Thyroid gland (tissue), 4 donors: ENCODE results near the gene SLC22A14. TPM values are rescaled to one million over a fixed set of nuclear protein-coding genes. Genes with fewer than 3 reads are reported as not detected.

Experiments
- DNase-seq, 2 donors: peaks; one replicate each; pipeline ENCODE4 v3.0.0-alpha.2; 2019
- H3K27ac ChIP-seq, 3 donors: fragments of 200-600 bp; sonication (generic); 1 replicate in 2 of 3; 2 replicates in 1 of 3; pipeline ENCODE4 v1.5.1; 2016 to 2019; ENCODE audit warnings: mild to moderate bottlenecking in 1 of 3, moderate library complexity in 1 of 3
- H3K27me3 ChIP-seq: fragments of 200-600 bp; sonication (generic); one replicate; pipeline ENCODE4 v1.5.1; 2019
- H3K36me3 ChIP-seq, 2 donors: fragments of 200-600 bp; sonication (generic); one replicate each; pipeline ENCODE4 v1.5.1; 2016 to 2019
- H3K4me1 ChIP-seq, 2 donors: fragments of 200-600 bp; sonication (generic); one replicate each; pipeline ENCODE4 v1.5.1; 2017 to 2019
- H3K4me3 ChIP-seq, 3 donors: fragments of 200-600 bp; sonication (generic); replicated peaks in 1 of 3; 1 replicate in 2 of 3; 2 replicates in 1 of 3; pipeline ENCODE4 v1.5.1; 2016; ENCODE audit warnings: mild to moderate bottlenecking in 1 of 3
- H3K9me3 ChIP-seq: fragments of 200-600 bp; sonication (generic); one replicate; pipeline ENCODE4 v1.5.1; 2017
- POLR2A ChIP-seq, 2 donors: fragments of 450-650 bp; IDR thresholded peaks; one replicate each; pipeline ENCODE4 v1.6.1; 2017; ENCODE audit warnings: antibody characterized with exemption in 2 of 2, mild to moderate bottlenecking in 2 of 2, moderate library complexity in 1 of 2
- WGBS, 2 donors: methylation state at CpG; one replicate each; pipeline ENCODE4 v1.1.5; 2017; 5-methylcytosine and 5-hydroxymethylcytosine counted together
- intact Hi-C: fragments of 100-400 bp; cut with DNase I; formaldehyde crosslinking; loops from one replicate; pipeline ENCODE4 v1.15.1; 2023
- total RNA-seq, 4 donors: library from RNA; depleted of rRNA; stranded (reverse); fragments of >200 nt; gene quantifications; one replicate each; pipeline ENCODE4 v1.2.3, GENCODE V29; 2016
- TF ChIP-seq, protein P1 (sequence below), 6 experiments: fragments of 200-600 bp in 3 of 6; fragments of 450-650 bp in 3 of 6; sonication (generic) in 3 of 6; IDR thresholded peaks; one replicate each; pipeline ENCODE4 v1.5.1; 2016 to 2019; ENCODE audit warnings: antibody characterized with exemption in 6 of 6, mild to moderate bottlenecking in 2 of 6, inconsistent platforms in 1 of 6, moderate library complexity in 1 of 6

Gene SLC22A14
- total RNA-seq, 4 donors from 2014 or later, result not detected

DNA sequence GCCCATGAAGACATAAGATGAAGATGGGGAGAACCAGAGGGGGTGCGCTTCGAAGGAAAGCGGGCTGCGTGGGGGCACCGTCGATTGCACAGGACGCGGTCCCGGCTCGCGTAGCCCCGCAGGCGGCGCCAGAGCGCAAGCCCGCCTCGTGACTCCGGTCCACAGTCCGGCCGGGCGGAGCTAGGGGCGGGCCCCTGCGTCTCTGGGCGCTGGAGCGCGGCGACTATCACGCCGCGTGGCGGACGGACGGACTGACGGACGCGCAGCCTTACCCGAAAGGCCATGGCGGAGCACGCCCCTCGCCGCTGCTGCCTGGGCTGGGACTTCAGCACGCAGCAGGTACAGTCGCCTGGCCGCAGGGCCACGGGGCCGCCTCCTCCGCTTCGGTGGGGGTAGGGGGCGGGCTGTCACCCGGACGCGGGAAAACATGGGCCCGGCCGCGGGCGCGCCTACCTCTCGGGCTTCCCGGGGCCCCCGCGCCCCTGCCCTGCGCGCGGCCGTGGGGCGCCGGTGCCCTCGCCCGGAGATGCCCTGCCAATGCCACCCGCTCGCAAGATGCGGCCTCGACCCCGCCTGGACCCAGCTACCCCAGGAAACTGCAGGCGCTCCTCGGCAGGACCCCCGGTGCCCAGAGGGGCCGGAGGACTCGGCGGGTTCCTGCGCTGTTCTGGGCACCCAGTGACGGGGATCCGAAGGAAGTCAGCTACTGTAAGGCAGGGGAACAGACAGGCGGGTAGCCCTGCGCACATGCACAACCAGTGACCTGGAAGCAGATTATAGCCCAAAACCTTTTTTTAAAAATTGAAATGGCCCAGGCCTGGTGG is 64.7 kb downstream of the SLC22A14 start, which contains the start of gene XYLB:
XYLB (plus strand) TSS at position 199 of the 824 bp plus-strand sequence; CDS start at position 283, 84 bp downstream.
- DNase-seq, result peak; percentile 82 to 86
- Histone ChIP-seq H3K27ac (no peak within 1 kb of the TSS), H3K9me3 (no peaks in the 10 kb centered on the region), H3K27me3 (no peaks in the 10 kb centered on the region), H3K36me3 (no peaks in the 10 kb centered on the region), H3K4me3 (peak within 1 kb of the TSS; percentile 35 to 85 (median 61)), H3K4me1 (peaks cover 0 to 11% of the 10 kb centered on the region in 2 donors)
- 2 to 5% methylated on average over 21 to 30 of the region's 85 CpGs for WGBS, 2 donors
- TF ChIP-seq POLR2A (IDR thresholded peaks at IDR 0.05), result no peak
- TF ChIP-seq, protein P1, sequence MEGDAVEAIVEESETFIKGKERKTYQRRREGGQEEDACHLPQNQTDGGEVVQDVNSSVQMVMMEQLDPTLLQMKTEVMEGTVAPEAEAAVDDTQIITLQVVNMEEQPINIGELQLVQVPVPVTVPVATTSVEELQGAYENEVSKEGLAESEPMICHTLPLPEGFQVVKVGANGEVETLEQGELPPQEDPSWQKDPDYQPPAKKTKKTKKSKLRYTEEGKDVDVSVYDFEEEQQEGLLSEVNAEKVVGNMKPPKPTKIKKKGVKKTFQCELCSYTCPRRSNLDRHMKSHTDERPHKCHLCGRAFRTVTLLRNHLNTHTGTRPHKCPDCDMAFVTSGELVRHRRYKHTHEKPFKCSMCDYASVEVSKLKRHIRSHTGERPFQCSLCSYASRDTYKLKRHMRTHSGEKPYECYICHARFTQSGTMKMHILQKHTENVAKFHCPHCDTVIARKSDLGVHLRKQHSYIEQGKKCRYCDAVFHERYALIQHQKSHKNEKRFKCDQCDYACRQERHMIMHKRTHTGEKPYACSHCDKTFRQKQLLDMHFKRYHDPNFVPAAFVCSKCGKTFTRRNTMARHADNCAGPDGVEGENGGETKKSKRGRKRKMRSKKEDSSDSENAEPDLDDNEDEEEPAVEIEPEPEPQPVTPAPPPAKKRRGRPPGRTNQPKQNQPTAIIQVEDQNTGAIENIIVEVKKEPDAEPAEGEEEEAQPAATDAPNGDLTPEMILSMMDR (IDR thresholded peaks at IDR 0.05), result peak; percentile 38 to 96 (median 77)
- intact Hi-C loops, result loop anchor here (10.0 kb wide), 1 partner anchor 212 kb away; the partner anchor contains the start of genes ACAA1 and MYD88

DNA sequence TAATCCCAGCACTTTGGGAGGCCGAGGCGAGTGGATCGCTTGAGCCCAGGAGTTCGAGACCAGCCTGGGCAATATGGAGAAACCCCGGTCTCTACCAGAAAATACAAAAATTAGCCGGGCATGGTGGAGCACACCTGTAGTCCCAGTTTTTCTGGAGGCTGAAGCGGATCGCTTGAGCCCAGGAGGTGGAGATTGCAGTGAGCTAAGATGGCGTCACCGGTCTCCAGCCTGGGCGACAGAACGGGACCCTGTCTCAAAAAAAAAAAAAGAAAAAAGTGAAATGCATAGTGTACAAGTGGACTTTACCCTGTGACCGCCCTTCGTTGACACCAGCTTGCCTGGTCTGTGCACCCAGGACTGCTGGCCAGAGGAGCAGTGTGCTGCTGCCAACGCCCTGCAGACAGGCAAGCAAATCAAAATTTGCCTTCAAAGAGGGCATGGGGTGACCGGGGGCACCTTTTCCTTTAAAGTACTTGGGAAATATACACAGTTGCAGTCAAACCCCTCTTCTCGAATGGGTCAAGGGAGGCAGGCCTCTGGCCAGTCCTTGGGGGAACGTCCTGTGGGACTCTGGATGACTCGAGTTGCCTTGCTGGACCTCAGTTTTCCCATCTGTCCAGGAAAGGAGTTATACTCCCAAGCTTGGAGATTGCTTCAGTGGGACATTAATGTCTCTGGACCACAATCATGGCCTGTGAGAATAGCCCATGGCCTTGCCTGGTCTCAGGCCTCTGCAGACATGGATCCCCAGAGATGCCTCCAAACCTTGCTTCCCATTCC is 65.5 kb downstream of the SLC22A14 start:
- intact Hi-C loops, result loop anchor here (10.0 kb wide), 1 partner anchor 213 kb away; the partner anchor contains the start of genes ACAA1 and MYD88
- peak overlapping the region in 1 of 3 donors; percentile 61 for H3K4me3 ChIP-seq

DNA sequence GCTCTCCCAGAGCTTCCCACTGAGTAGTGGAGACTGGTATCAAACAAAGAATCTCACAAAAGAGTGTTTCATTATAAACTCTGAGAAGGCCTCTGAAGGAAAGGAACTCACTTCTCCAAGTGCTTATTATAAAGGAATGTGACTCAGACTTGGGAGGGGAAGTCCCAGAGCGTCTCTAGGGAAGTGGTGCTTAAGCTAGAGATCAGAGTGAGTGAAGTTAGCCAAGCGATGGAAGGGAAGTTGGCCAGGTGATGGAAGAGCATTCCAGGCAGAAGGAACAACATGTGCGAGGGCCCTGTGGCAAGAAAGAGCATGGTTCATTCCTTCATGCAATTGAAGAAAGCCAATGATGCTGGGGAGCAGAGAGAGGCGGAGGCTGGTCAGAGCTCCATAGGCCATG is 66.8 kb downstream of the SLC22A14 start:
- no peak for DNase-seq
- WGBS, 2 donors, result 66 to 70% methylated on average over 4 of the region's 4 CpGs
- no peaks in the 10 kb centered on the region for H3K9me3 ChIP-seq

More for the DNA sequence above, 65.5 kb downstream of the SLC22A14 start:
- no peaks in the 10 kb centered on the region for H3K36me3 ChIP-seq
- DNase-seq, result no peak
- 87 to 88% methylated on average over 19 of the region's 19 CpGs for WGBS, 2 donors
- TF ChIP-seq POLR2A (IDR thresholded peaks at IDR 0.05), result no peak
- TF ChIP-seq, protein P1 (IDR thresholded peaks at IDR 0.05), result no peak
- H3K9me3 ChIP-seq, result no peaks in the 10 kb centered on the region
- H3K27me3 ChIP-seq, result no peaks in the 10 kb centered on the region
- no peak overlapping the region for H3K27ac ChIP-seq
- H3K4me1 ChIP-seq, result peaks cover 0 to 11% of the 10 kb centered on the region in 2 donors

DNA sequence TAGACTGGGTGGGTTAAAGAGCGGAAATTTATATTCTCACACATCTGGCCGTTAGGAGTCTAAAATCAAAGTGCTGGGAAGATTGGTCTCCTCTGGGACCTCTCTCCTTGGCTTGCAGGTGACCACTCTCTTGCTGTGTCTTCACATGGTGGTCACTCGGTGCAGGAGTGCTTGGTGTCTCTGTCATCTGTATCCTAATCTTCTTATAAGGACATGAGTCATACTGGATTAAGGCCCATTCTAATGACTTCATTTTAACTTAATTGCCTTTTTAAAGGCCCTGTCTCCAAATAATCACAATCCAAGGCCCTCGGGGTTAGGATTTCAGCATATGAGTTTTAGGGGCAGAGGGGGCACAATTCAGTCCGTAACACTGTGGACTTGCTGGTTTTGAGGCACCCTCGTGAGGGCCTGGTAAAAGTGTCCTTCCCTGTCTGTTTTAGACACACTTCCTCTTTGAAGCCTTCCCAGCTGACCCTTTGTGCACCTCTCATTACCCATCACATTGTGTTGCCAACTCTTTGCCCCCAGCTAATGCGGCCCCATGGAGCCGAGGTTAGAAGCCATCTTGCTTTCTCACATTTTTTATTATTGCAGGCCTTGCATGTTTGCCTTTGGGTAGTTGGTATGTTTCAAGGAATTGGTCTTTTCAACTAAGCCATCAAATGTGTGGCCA is 67.7 kb downstream of the SLC22A14 start:
- TF ChIP-seq, protein P1 (IDR thresholded peaks at IDR 0.05), result no peak
- no peak for TF ChIP-seq POLR2A (IDR thresholded peaks at IDR 0.05)
- Histone ChIP-seq H3K4me1 (peaks cover 0 to 11% of the 10 kb centered on the region in 2 donors), H3K27me3 (no peaks in the 10 kb centered on the region), H3K9me3 (no peaks in the 10 kb centered on the region), H3K4me3 (no peak overlapping the region), H3K36me3 (no peaks in the 10 kb centered on the region), H3K27ac (no peak overlapping the region)
- intact Hi-C loops, result loop anchor here (10.0 kb wide), 1 partner anchor 215 kb away; the partner anchor contains the start of genes ACAA1 and MYD88
- no peak for DNase-seq
- 85 to 89% methylated on average over 8 of the region's 8 CpGs for WGBS, 2 donors

More for the DNA sequence above, 66.8 kb downstream of the SLC22A14 start:
- Histone ChIP-seq H3K4me1 (peaks cover 0 to 11% of the 10 kb centered on the region in 2 donors), H3K27me3 (no peaks in the 10 kb centered on the region), H3K36me3 (no peaks in the 10 kb centered on the region), H3K4me3 (no peak overlapping the region), H3K27ac (no peak overlapping the region)
- no peak for TF ChIP-seq POLR2A (IDR thresholded peaks at IDR 0.05)
- TF ChIP-seq, protein P1 (IDR thresholded peaks at IDR 0.05), result no peak
- intact Hi-C loops, result loop anchor here (10.0 kb wide), 1 partner anchor 214 kb away; the partner anchor contains the start of genes ACAA1 and MYD88
